GM12874 (cell line): ENCODE data around the gene MICAL2.

Experiments
- TF ChIP-seq, protein P1 (sequence below): IDR thresholded peaks from 2 replicates; pipeline ENCODE4 v1.5.1; 2011; ENCODE audit warnings: low read depth, mild to moderate bottlenecking, control low read depth, low read length, moderate library complexity; ENCODE audit not compliant: insufficient read depth

MICAL2 gene

DNA sequence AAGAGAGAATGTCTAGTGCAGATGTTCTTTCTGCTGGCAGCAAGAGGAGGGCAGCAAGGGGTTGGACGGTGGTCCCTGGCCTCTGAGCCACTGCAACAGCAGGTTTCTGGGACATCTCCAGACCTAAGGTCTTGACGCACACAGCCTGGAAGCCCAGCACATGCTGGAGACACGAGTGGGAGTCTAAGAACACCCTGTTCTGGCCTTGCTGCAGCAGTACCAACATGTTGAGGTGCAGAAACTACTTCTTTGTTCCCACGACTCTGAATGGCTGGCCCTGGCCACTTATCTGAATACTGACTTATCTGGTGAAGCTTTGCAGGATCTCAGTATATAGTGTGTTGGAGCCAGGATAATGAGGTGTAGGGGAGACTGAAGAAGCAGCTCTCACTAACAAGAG, 6.8 kb downstream of the MICAL2 start:
- TF ChIP-seq, protein P1, sequence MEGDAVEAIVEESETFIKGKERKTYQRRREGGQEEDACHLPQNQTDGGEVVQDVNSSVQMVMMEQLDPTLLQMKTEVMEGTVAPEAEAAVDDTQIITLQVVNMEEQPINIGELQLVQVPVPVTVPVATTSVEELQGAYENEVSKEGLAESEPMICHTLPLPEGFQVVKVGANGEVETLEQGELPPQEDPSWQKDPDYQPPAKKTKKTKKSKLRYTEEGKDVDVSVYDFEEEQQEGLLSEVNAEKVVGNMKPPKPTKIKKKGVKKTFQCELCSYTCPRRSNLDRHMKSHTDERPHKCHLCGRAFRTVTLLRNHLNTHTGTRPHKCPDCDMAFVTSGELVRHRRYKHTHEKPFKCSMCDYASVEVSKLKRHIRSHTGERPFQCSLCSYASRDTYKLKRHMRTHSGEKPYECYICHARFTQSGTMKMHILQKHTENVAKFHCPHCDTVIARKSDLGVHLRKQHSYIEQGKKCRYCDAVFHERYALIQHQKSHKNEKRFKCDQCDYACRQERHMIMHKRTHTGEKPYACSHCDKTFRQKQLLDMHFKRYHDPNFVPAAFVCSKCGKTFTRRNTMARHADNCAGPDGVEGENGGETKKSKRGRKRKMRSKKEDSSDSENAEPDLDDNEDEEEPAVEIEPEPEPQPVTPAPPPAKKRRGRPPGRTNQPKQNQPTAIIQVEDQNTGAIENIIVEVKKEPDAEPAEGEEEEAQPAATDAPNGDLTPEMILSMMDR: no peak

DNA sequence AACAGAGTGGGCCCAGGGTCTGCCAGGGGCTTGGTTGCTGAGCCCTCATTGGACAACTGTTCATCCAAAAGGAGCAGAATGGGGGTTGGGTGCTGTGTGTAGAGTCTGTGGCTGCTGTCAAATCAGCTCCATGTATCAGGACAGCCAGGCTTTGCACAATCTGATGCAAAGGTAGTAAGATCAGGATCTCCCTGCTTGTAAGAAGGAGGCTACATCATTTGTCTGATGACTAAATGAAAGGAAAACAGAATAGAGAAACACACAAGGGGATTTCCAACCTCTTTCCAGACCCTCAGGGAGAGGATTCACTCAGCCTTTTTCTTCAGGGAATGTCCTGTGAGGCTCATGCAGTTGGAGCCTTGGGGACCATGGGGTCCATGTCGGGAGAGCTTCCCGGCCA, 7.2 kb downstream of the MICAL2 start:
- TF ChIP-seq, protein P1: no peak

DNA sequence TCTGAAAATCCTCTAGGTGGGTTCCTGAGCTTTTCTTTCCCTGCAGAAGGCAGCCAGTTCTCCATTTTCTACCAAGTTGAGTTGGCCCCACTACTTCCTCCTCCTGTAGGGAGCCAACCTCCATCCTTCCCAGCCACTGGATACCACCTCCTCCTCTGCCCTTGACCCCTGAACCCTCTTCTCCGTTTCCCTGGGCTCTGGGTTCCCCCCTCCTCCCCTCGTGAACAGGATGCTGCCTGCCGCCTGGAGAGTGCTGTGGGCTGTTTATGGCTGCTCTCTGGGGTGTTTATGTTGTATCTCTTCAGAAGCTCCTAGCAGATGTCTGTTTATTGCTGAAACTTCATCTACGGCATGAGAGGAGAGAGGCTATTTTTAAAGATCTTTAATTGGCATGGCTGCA, 8.6 kb downstream of the MICAL2 start:
- TF ChIP-seq, protein P1: no peak

DNA sequence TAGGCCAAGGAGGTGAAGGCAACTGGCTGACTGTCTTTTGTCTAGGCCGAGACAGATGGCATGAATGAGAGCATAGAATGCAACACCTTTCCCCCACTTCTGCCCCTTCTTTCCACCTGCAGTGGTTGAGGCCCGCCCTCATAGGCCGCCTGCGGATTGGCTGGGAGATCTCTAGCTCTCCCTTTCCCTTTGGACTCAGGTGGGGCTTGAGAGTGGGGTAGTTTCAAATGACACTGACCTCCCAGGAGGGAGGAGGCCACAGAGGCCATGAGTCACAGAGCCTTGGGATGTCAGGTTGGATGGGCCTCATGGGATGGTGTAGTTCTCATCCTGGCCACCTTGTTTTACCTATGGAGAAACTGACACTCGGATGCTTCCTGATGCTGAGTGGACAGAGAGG, 9.1 kb downstream of the MICAL2 start:
- TF ChIP-seq, protein P1: no peak

DNA sequence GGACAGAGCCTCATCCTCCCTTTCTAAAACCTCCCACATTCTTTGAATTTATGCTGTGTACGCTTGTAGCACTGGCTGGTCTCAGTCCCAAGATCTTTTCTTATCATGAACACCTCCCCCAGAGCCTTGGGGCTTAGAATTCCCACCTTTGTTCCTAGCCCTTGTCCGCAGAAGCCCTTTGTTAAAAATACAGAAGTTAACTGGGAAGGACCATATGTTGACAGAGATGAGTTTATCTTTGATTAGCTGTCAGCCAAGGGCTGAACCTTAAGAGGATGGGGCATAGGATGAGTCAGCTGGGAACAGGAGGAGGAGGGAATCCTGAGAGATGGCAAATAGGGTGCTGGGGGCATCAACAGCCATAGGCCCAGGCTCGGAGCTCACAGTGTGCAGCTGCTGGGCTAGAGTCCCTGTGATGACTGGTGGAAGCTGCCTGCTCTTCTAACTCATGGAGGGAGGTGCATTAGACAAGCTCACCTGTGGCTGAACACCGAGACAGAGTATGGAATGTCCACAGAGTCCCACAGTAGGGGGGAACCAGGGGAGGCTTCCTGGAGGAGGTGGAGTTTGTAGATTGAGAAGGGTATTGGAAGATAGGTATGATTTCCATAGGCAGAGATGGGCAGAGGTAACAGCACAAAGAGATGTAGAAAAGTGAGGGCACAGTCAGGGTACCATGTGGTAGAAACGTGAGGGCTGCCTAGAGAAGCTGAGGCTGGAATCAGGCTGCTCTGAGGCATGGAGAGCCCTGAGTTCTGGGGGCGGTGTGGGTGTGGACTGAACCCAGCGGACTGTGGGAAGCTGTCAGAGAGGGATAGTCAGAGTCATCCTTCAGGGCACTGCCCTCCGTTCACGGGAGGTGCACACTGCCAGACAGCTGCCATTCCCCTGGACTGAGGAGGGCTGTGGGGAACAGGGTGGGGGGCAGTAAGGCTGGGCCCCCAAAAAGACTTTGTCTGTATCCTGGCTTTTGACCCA, 9.9 kb downstream of the MICAL2 start:
- TF ChIP-seq, protein P1: no peak

DNA sequence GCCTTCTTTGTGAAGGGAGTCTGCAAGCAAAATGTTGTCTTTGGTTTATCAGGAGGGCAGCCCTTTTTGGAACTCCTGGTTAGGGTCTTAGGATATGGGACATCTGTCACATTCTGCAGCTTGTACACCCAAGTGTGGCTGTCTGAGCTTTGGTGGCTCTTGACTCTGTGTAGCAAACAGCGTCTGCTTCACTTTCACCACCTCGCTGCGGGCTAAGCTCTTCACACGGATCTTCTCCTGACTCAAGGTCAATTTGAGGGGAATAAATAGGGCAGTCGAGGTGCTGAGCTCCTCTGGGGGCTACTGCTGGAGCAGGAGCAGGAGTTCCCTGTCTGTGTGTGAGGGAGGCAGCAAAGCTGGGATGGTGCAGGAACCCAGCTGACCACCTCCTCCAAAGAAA, 10.6 kb downstream of the MICAL2 start:
- TF ChIP-seq, protein P1: no peak

DNA sequence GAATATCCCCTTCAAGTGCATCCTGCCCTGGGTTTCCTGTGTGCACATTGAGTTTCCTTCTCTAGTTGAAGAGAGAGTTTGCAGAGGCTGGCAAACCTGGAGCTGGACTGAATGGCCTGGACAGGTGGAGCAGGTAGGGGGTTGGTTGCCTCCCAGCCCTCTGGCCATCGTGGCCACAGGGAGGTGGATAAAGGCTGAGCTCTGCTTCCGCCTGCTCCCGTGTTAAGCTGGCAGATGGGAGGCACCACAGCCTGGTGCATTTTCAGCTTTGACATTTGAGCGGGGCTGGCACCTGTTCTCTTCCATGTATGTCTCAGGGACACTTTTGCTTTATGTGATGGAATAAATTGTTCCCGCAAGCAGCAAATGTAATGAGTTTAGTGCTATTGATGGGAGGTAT, 11.1 kb downstream of the MICAL2 start:
- TF ChIP-seq, protein P1: no peak
